NCI-H2107 treated with DMSO at 0.1 percent for 48 hours (cell line): Measurements from ENCODE around the gene ANKDD1A.
A peak's percentile ranks its signal among the peaks of the same experiment; 100 is the strongest.

Experiments
- DNase-seq: peaks from one replicate; lab custom pipeline; 2025; ENCODE audit not compliant: unreplicated experiment; lab: John Stamatoyannopoulos, UW

ANKDD1A gene

DNA sequence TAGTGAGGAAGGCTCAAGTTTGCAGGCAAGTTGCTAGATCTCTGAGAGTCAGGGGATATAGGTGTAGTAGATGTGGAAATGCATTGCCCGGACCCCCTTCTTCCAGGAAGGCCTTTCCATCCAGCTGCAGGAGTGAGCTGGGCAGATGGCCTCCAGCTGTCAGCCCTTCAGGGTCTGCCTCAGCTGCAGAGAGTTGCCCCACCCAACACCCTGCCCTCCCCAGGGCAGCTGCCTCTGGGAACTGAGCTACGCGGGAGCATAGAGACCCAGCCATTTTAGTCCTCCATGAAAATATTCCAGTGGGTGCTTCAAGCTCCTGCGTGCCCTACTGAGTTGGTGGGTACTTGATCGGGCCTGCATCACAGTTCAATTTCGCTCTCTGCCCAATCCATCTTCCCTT is 48.5 kb downstream of the ANKDD1A start:
- DNase-seq: no peak

- no peak for DNase-seq
Observed at GRCh38 chr15:64961013-64961412, 49.3 kb downstream of the ANKDD1A start.

GRCh38 chr15:64969401-64969800 is 57.7 kb downstream of the ANKDD1A start:
- DNase-seq: no peak

- no peak for DNase-seq
Observed at GRCh38 chr15:64970698-64971097, 59.0 kb downstream of the ANKDD1A start.

DNA sequence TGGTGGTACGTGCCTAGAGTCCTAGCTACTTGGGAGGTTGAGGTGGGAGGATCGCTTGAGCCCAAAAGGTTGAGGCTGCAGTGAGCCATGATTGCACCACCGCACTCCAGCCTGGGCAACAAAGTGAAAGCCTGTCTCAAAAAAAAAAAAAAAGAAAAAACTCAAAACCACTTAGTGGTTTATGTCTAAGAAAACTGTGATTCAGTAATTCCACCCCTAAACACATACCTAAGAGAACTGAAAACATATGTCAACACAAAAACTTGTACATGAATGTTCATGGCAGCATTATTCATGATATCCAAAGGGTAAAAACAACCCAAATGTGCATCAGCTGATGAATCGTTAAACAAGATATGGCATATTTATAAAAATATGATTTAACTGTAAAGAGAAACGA is 63.7 kb downstream of the ANKDD1A start:
- DNase-seq: no peak

- DNase-seq: peak; percentile 33
Observed at GRCh38 chr15:64979252-64979710, 67.6 kb downstream of the ANKDD1A start.

GRCh38 chr15:64981812-64982431 is 70.2 kb downstream of the ANKDD1A start:
- no peak for DNase-seq

GRCh38 chr15:64982472-64982871 is 70.8 kb downstream of the ANKDD1A start:
- DNase-seq: no peak

DNA sequence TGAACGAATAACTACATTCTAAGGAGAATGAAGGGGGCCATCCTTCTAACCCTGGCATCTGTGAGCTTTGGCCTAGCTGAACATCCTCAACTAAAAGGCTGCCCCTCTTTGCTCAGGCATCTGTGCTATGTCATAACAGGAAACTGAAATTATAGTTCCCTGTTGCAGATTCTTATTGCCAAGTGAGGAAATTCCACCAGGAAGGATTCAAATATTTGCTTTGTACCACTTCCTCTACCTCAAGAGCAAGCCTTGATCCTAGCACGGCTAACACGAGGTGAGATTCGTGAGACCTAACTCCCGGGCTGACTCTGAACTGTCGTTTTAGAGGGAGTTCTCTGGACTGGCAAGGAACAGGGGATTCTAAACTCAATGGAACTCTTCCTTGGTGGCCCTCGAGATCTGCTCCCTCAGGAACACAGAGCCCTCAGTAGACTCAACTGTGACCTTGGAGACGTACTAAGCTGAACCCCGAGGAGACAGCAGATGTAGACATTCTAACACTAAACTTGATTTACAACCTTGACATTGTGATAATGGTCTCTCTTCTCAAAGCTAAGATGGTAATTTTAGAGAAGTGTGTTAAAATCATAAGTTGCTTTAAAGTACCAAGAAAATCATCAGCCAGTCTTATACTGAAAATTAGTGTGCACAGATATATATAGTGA is 73.8 kb downstream of the ANKDD1A start:
- no peak for DNase-seq

- no peak for DNase-seq
Observed at GRCh38 chr15:64987136-64987535, 75.4 kb downstream of the ANKDD1A start.

DNA sequence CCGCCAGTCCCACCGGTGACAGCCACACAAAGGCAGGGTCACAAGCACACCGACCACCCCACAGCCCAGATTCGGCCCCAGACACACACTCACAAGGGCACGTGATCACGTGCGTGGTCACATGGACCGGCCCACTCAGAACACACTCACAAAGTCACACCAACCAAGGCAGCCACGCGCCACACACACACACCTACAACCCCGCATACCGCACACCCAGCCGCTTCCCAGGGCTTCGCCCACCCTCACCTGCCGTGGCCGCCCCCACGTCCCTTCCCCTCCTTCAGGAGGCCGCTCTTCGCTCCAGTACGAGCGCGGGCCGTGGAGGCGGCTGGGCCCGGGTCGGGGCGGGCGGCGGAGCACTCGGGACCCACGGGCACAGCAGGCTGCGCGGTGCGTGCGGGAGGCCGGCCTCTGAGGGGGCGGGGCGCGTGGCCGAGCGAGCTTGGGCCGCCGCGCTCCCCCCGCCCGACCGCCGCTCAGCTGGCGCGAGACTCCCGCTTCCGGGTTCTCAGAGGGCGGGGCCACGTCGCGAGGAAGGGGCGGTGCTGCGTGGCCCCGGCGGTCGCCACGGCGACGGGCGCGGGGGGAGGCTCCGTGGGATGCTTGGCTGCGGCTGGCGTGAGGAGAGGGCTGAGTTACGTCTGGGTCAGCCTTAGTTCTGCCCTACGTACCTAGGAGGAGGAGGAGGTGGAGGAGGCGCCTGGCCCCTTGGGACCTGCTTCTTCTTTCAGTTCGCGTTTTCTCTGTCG is 77.9 kb downstream of the ANKDD1A start, which contains the start of gene SPG21:
TSS of gene SPG21 (minus strand) at position 499 of the 752 bp plus-strand sequence. CDS start 6,345 bp downstream, outside the sequence.
- peak; percentile 50 for DNase-seq

DNA sequence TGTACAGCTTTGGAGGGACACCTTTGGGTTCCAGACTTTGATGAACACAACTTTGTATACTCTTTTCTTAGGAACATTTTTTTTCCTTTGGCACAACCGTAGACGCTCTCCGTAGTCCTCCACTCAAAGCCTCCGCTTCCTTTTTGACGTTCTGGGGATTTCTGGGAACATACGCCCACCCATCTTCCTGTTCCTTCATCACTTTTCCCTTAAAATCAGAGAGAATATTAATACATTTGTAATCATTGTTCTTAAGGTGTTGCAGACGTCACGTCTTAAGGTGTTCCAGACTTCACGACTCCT is 78.4 kb downstream of the ANKDD1A start:
- no peak for DNase-seq

- DNase-seq: no peak
Observed at GRCh38 chr15:64991536-64992135, 79.9 kb downstream of the ANKDD1A start.

GRCh38 chr15:64993290-64993689 is 81.6 kb downstream of the ANKDD1A start:
- DNase-seq: no peak

DNA sequence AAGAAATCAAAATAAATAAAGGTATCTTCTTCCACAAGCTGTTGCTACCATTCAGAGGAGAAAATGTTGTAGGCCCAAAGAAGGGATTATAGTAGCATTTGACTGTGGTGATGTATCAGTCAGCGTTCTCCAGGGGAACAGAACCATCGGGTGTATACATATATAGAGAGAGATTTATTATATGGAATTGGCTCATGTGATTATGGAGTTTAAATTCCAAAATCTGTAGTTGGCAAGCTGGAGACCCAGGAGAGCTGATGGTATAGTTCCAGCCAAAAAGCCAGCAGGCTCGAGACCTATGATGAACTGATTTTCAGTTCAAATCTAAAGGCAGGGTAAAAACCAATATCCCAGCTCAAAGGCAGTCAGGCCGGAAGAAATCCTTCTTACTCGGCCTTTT is 85.4 kb downstream of the ANKDD1A start:
- DNase-seq: no peak

GRCh38 chr15:64997745-64998375 is 86.2 kb downstream of the ANKDD1A start:
- DNase-seq: no peak

DNA sequence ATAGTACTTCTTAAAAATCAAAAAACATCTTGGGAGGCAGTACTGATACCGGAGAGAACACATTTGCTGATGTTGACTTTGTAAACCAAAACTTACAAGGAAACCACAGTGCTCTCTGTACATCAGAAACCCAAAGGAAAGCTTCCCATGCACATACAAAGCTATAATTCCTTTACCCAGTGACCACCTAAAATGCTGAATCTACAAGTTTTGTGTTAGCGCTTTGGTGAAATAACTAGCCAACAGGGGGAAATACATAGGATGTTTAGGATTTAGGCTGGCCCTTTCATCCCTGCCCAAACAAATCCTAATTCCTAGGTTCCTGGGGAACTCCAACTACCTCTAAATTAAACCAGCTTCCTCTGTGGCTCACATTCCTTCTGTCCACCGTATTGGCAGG is 93.3 kb downstream of the ANKDD1A start:
- no peak for DNase-seq

- no peak for DNase-seq
Observed at GRCh38 chr15:65006876-65007275, 95.2 kb downstream of the ANKDD1A start.
